ENCODE results near the gene ACAN. TPM values are rescaled to one million over a fixed set of nuclear protein-coding genes. Genes with fewer than 3 reads are reported as not detected.

Gene ACAN
- total and polyA plus RNA-seq, 9 of the 15 experiments (the other 6 are each of a cell fraction or from before 2014, with no cell fraction given): not detected

- no peaks in the 10 kb centered on the region for H3K79me2 ChIP-seq (ENCODE audit: control insufficient read depth, insufficient read depth, low read length)
- no peak overlapping the region for H2AFZ ChIP-seq (ENCODE audit: low read depth, low read length)
- ChIA-PET CTCF (ENCODE audit: low intra/inter-chr PET ratio) (no interaction called here), POLR2A (interaction anchor here (0.6 to 1.0 kb wide), 2 partner anchors 65 to 145 kb away, joined by 3 read pairs; no protein-coding TSS in a partner anchor)
- peaks cover 31 to 54% of the 10 kb centered on the region in 2 experiments; a peak in 4 of 5 replicates for H3K27me3 ChIP-seq (ENCODE audit: control insufficient read depth in 2 of 2, insufficient read depth in 2 of 2, low read length in 2 of 2)
- intact Hi-C loops (cut with micrococcal nuclease): no loop called here
- FAIRE-seq (no peak), DNase-seq (ENCODE audit: extremely low read depth in 1 of 4, low spot score in 3 of 4) (peak in 2 of 4 experiments; percentile 23 to 24), ATAC-seq (peak; percentile 15)
- no peak overlapping the region; the same call in 1 of the 2 replicates for H3K4me2 ChIP-seq (ENCODE audit: insufficient read depth, low read length)
- no peaks in the 10 kb centered on the region for H3K36me3 ChIP-seq (ENCODE audit: control insufficient read depth, insufficient read depth, low read length)
- no peaks in the 10 kb centered on the region for H3K9me3 ChIP-seq (replicated peaks; ENCODE audit: control insufficient read depth, insufficient read depth, low read depth, low read length)
- peaks cover 5% of the 10 kb centered on the region for H4K20me1 ChIP-seq (replicated peaks; ENCODE audit: control insufficient read depth, insufficient read depth, low read length)
- BruUV-seq (replicated peaks): no TSS peak
- peak overlapping the region in 1 of 2 experiments; percentile 50; a peak in 1 of 4 replicates for H3K9ac ChIP-seq (ENCODE audit: insufficient read depth in 1 of 2, low read depth in 2 of 2, low read length in 2 of 2)
- in situ Hi-C loops (cut with MboI): no loop called here
- peaks cover 1% of the 10 kb centered on the region for H3K9me1 ChIP-seq (ENCODE audit: control insufficient read depth, insufficient read depth, low read length)
- 4% methylated on average over 10 of the region's 10 CpGs for WGBS (ENCODE audit: insufficient coverage, low coverage, missing lambda C conversion rate)
- H3K27ac ChIP-seq (ENCODE audit: extremely low read depth, low read depth, low read length): no peak overlapping the region
- H3K4me1 ChIP-seq (replicated peaks in 1 of 2; ENCODE audit: control insufficient read depth in 2 of 2, insufficient read depth in 2 of 2, low read length in 2 of 2): peaks cover 8 to 35% of the 10 kb centered on the region in 2 experiments; a peak in 4 of 5 replicates
- H3K4me3 ChIP-seq: no peak overlapping the region
- TF ChIP-seq ATF3 (IDR thresholded peaks at IDR 0.05) (no peak), ATF3 (CRISPR knock-in tag; conservative IDR thresholded peaks at IDR 0.05) (no peak), SP2 (IDR thresholded peaks at IDR 0.05; ENCODE audit: extremely low read depth, low read depth, low read length, poor library complexity, severe bottlenecking) (no peak), HOXB6 (CRISPR knock-in tag; IDR thresholded peaks at IDR 0.05; ENCODE audit: borderline replicate concordance) (no peak), ZNF764 (CRISPR knock-in tag; IDR thresholded peaks at IDR 0.05; ENCODE audit: low read depth) (no peak), ATF4 (CRISPR knock-in tag; IDR thresholded peaks at IDR 0.05) (no peak), E4F1 (CRISPR knock-in tag; IDR thresholded peaks at IDR 0.05; ENCODE audit: borderline replicate concordance) (no peak), POLR2G (IDR thresholded peaks at IDR 0.05; ENCODE audit: low read depth, low read length) (no peak), RB1 (IDR thresholded peaks at IDR 0.05; ENCODE audit: low read depth) (no peak), RAD21 (CRISPR knock-in tag; conservative IDR thresholded peaks at IDR 0.05 in 1 of 2, IDR thresholded peaks at IDR 0.05 in 1 of 2) (0 out of 4 replicates have a peak, but pooled peaks of 1 of the 2 experiments have one; percentile 10), BCLAF1 (IDR thresholded peaks at IDR 0.05; ENCODE audit: borderline replicate concordance in 1 of 2, control insufficient read depth in 1 of 2, low read depth in 2 of 2, low read length in 1 of 2) (no peak), ZNF431 (CRISPR knock-in tag; IDR thresholded peaks at IDR 0.05) (no peak), ESRRB (CRISPR knock-in tag; IDR thresholded peaks at IDR 0.05; ENCODE audit: borderline replicate concordance) (no peak), PHF20 (IDR thresholded peaks at IDR 0.05; ENCODE audit: partially characterized antibody) (no peak)
Measured at GRCh38 chr15:88876573-88876972, 73.3 kb downstream of the ACAN start.

All from K562 (cell line).